IMR-90 (cell line): ENCODE data around the gene OR52K2. TPM values are rescaled to one million over a fixed set of nuclear protein-coding genes. Genes with fewer than 3 reads are reported as not detected.

Experiments used
- ATAC-seq: fragments of 200-7000 bp; cut with Tn5 transposase; 2 replicates; pipeline ENCODE4 v1.9.1; 2020; ENCODE audit warnings: low read depth, mild to moderate bottlenecking, moderate library complexity
- BruUV-seq: library from RNA; stranded (reverse); fragments of 400-500 nt; replicated peaks from 2 replicates; lab custom pipeline; 2021; lab: Mats Ljungman, UMichigan
- CTCF ChIA-PET: fragments of 300-600 bp; formaldehyde crosslinking; extraction: SDS; loops from one replicate; lab custom pipeline; 2021; ENCODE audit warnings: antibody characterized with exemption; lab: Yijun Ruan, JAX
- POLR2A ChIA-PET: fragments of 300-600 bp; sonication (Branson Sonifier 250); formaldehyde crosslinking; loops from one replicate; lab custom pipeline; 2022; ENCODE audit warnings: antibody characterized with exemption; ENCODE audit not compliant: unreplicated experiment; lab: Charles Lee
- DNase-seq: peaks from one replicate; pipeline ENCODE4 v3.0.0; 2013
- H2AFZ ChIP-seq: replicated peaks from 2 replicates; pipeline ENCODE3; 2013; ENCODE audit warnings: low read length, mild to moderate bottlenecking; ENCODE audit not compliant: poor library complexity
- H2AK5ac ChIP-seq: 2 replicates; pipeline ENCODE4 v1.6.1; 2013; ENCODE audit warnings: low read depth, low read length, inconsistent platforms
- H2AK9ac ChIP-seq: replicated peaks from 2 replicates; pipeline ENCODE3; 2013; ENCODE audit warnings: mild to moderate bottlenecking, low read depth, low read length, moderate library complexity; ENCODE audit not compliant: poor library complexity
- H2BK120ac ChIP-seq: 2 replicates; pipeline ENCODE4 v1.6.1; 2013; ENCODE audit warnings: low read depth, low read length, inconsistent platforms
- H2BK15ac ChIP-seq: 3 replicates; pipeline ENCODE4 v1.6.1; 2013; ENCODE audit warnings: low read depth, low read length, inconsistent platforms
- H2BK20ac ChIP-seq: 2 replicates; pipeline ENCODE4 v1.6.1; 2013; ENCODE audit warnings: low read depth, mild to moderate bottlenecking, inconsistent platforms, low read length, moderate library complexity
- H2BK5ac ChIP-seq: 2 replicates; pipeline ENCODE4 v1.6.1; 2013; ENCODE audit warnings: mild to moderate bottlenecking, low read depth, low read length, inconsistent platforms; ENCODE audit not compliant: poor library complexity, severe bottlenecking
- H3K14ac ChIP-seq: replicated peaks from 2 replicates; pipeline ENCODE4 v1.6.1; 2013; ENCODE audit warnings: low read depth, low read length, inconsistent platforms
- H3K18ac ChIP-seq: 2 replicates; pipeline ENCODE4 v1.6.1; 2013; ENCODE audit warnings: low read depth, low read length, control low read depth
- H3K23ac ChIP-seq: 2 replicates; pipeline ENCODE4 v1.6.1; 2013; ENCODE audit warnings: low read depth, low read length, inconsistent platforms
- H3K27ac ChIP-seq: 2 replicates; pipeline ENCODE4 v1.5.1; 2013; ENCODE audit warnings: mild to moderate bottlenecking, control low read depth, low read length; ENCODE audit not compliant: insufficient read depth
- H3K27me3 ChIP-seq: 2 replicates; pipeline ENCODE4 v1.6.1; 2013; ENCODE audit warnings: low read length; ENCODE audit not compliant: control insufficient read depth, insufficient read depth
- H3K36me3 ChIP-seq: 2 replicates; pipeline ENCODE4 v1.6.1; 2013; ENCODE audit warnings: low read length, mixed read lengths; ENCODE audit not compliant: control insufficient read depth, insufficient read depth
- H3K4ac ChIP-seq: 2 replicates; pipeline ENCODE4 v1.6.1; 2013; ENCODE audit warnings: low read depth, low read length, inconsistent platforms
- H3K4me1 ChIP-seq: 2 replicates; pipeline ENCODE4 v1.6.1; 2013; ENCODE audit warnings: low read length, mixed read lengths; ENCODE audit not compliant: control insufficient read depth, insufficient read depth
- H3K4me2 ChIP-seq: 2 replicates; pipeline ENCODE4 v1.6.1; 2013; ENCODE audit warnings: low read depth, mild to moderate bottlenecking, control low read depth, low read length, moderate library complexity
- H3K4me3 ChIP-seq: 2 replicates; pipeline ENCODE4 v1.5.1; 2013; ENCODE audit warnings: low read depth, mild to moderate bottlenecking, control low read depth, low read length, moderate library complexity; ENCODE audit not compliant: insufficient read depth
- H3K56ac ChIP-seq: 2 replicates; pipeline ENCODE4 v1.6.1; 2013; ENCODE audit warnings: low read length, inconsistent platforms; ENCODE audit not compliant: insufficient read depth; ENCODE audit errors: extremely low read depth
- H3K79me1 ChIP-seq, 2 experiments: 2 replicates each; pipeline ENCODE4 v1.6.1; 2013; ENCODE audit warnings: low read length in 2 of 2, inconsistent platforms in 1 of 2, low read depth in 1 of 2
- H3K9ac ChIP-seq: 2 replicates; pipeline ENCODE4 v1.6.1; 2013; ENCODE audit warnings: low read depth, low read length, control low read depth
- H3K9me1 ChIP-seq: 2 replicates; pipeline ENCODE4 v1.6.1; 2013; ENCODE audit warnings: low read length, inconsistent platforms; ENCODE audit not compliant: insufficient read depth
- H3K9me3 ChIP-seq: 2 replicates; pipeline ENCODE4 v1.6.1; 2013; ENCODE audit warnings: low read length; ENCODE audit not compliant: control insufficient read depth, insufficient read depth
- H4K20me1 ChIP-seq: 2 replicates; pipeline ENCODE4 v1.6.1; 2013; ENCODE audit warnings: low read length, inconsistent platforms; ENCODE audit not compliant: insufficient read depth
- H4K5ac ChIP-seq: 2 replicates; pipeline ENCODE4 v1.6.1; 2013; ENCODE audit warnings: mild to moderate bottlenecking, low read depth, low read length, control low read depth
- H4K8ac ChIP-seq, 2 experiments: 2 replicates each; pipeline ENCODE4 v1.6.1; 2013; ENCODE audit warnings: low read depth in 2 of 2, low read length in 2 of 2, control low read depth in 1 of 2, inconsistent platforms in 1 of 2
- H4K91ac ChIP-seq: 2 replicates; pipeline ENCODE4 v1.6.1; 2013; ENCODE audit warnings: low read depth, low read length, inconsistent platforms; ENCODE audit not compliant: insufficient read depth
- FOS ChIP-seq: fragments of 150-350 bp; IDR thresholded peaks from 2 replicates; pipeline ENCODE4 v1.6.1; 2016; ENCODE audit warnings: low read depth, low read length
- MAZ ChIP-seq: IDR thresholded peaks from 2 replicates; pipeline ENCODE4 v1.6.1; 2012; ENCODE audit warnings: low read depth, mild to moderate bottlenecking, low read length, improper control_type of control experiment, moderate library complexity, borderline replicate concordance
- MXI1 ChIP-seq: IDR thresholded peaks from 2 replicates; pipeline ENCODE4 v1.6.1; 2012; ENCODE audit warnings: low read depth, mild to moderate bottlenecking, low read length, moderate library complexity, borderline replicate concordance
- RAD21 ChIP-seq: IDR thresholded peaks from 2 replicates; pipeline ENCODE4 v1.6.1; 2012; ENCODE audit warnings: low read length, improper control_type of control experiment
- USF2 ChIP-seq: fragments of 150-350 bp; IDR thresholded peaks from 2 replicates; pipeline ENCODE4 v1.6.1; 2017; ENCODE audit warnings: mild to moderate bottlenecking, antibody characterized with exemption, low read length, low read depth
- WGBS, 2 experiments: methylation state at CpG; one replicate each; pipeline versions ENCODE4 v1.1.5 to v1.1.7; 2013; ENCODE audit warnings: missing lambda C conversion rate in 2 of 2; ENCODE audit not compliant: insufficient read length in 1 of 2; ENCODE audit errors: extremely low coverage in 2 of 2; 5-methylcytosine and 5-hydroxymethylcytosine counted together
- dilution Hi-C: fragments of 300-500 bp; cut with HindIII; formaldehyde crosslinking; loops from one replicate; pipeline ENCODE4 v1.14.3; 2018; ENCODE audit warnings: low sequenced_read_pairs; ENCODE audit not compliant: unreplicated experiment
- in situ Hi-C: fragments of 300-500 bp; cut with MboI; formaldehyde crosslinking; loops from 3 replicates; pipeline ENCODE4 v1.14.3; 2019; ENCODE audit warnings: low sequenced_read_pairs, inconsistent platforms, mixed read lengths
- intact Hi-C: fragments of 100-400 bp; cut with micrococcal nuclease; formaldehyde crosslinking; loops from 2 replicates; pipeline ENCODE4 v1.10.0; 2022
- polyA plus RNA-seq, 3 experiments: library from polyadenylated mRNA; depleted of rRNA; stranded (reverse); fragments of >200 nt; gene quantifications; 2 replicates each; pipeline ENCODE4 v1.2.3, GENCODE V29; 2012; ENCODE audit warnings: low replicate concordance in 1 of 3
- total RNA-seq: library from RNA; depleted of rRNA; stranded (reverse); fragments of >200 nt; gene quantifications from 2 replicates; pipeline ENCODE4 v1.2.3, GENCODE V29; 2012

OR52K2 gene
- total and polyA plus RNA-seq, 2 of the 4 experiments (the other 2 are of a cell fraction) = not detected

DNA sequence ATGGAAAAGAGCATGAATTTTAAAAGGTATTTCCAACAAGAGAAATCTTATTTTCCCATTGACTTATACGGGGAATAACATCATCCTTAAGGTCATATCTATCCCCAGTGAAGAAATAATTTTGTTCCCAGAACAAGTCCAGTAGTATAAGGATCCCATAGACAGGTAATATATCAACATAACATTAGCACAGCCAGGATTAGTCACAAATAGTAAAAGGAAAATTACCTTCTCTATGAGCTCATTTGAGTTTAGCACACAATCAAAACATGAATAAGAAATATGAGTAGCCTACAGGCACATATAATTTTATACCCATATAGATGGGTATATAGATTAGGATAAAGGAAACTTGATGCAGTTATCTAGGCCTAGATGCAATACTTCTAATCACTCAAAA, 30.5 kb downstream of the OR52K2 start:
- H3K79me1 ChIP-seq = no peaks in the 10 kb centered on the region
- H2BK15ac ChIP-seq = no peak overlapping the region
- in situ Hi-C loops = no loop called here
- no peak overlapping the region for H4K91ac ChIP-seq
- no peak overlapping the region for H3K14ac ChIP-seq
- no peak overlapping the region for H3K18ac ChIP-seq
- H4K8ac ChIP-seq = no peak overlapping the region
- ChIA-PET CTCF (interaction anchor here (1.2 kb wide), 1 partner anchor 14 kb away, joined by 3 read pairs; no protein-coding TSS in a partner anchor), POLR2A (no interaction called here)
- no peak overlapping the region for H2BK5ac ChIP-seq
- H2BK120ac ChIP-seq = no peak overlapping the region
- no peak overlapping the region for H2BK20ac ChIP-seq
- H3K9ac ChIP-seq = no peak overlapping the region
- H2AK9ac ChIP-seq = no peak overlapping the region
- dilution Hi-C loops = no loop called here
- no TSS peak for BruUV-seq
- no peak for TF ChIP-seq MXI1
- no peak for TF ChIP-seq USF2
- no peak for TF ChIP-seq RAD21
- TF ChIP-seq MAZ = no peak
- no peak for TF ChIP-seq FOS
- no peak overlapping the region for H2AK5ac ChIP-seq
- no peaks in the 10 kb centered on the region for H3K9me1 ChIP-seq
- H3K27ac ChIP-seq = no peak overlapping the region
- no peak overlapping the region for H3K23ac ChIP-seq
- H3K4me3 ChIP-seq = no peak overlapping the region
- no CpG with 5 or more reads among the region's 1 CpG for WGBS, 2 experiments
- H3K56ac ChIP-seq = no peak overlapping the region
- DNase-seq = no peak
- H4K20me1 ChIP-seq = no peaks in the 10 kb centered on the region
- H3K4me1 ChIP-seq = no peaks in the 10 kb centered on the region
- no peak for ATAC-seq
- H3K36me3 ChIP-seq = no peaks in the 10 kb centered on the region
- H3K9me3 ChIP-seq = 0 out of 2 replicates have a peak, but pooled peaks cover 4% of the 10 kb centered on the region
- H3K27me3 ChIP-seq = no peaks in the 10 kb centered on the region
- no peak overlapping the region for H3K4ac ChIP-seq
- H2AFZ ChIP-seq = no peak overlapping the region
- intact Hi-C loops = no loop called here
- no peak overlapping the region for H4K5ac ChIP-seq
- no peak overlapping the region for H3K4me2 ChIP-seq
